K562 treated with DMSO at 1 percent for 24 hours (cell line): ENCODE measurements around the gene CETN2. TPM values are rescaled to one million over a fixed set of nuclear protein-coding genes. Genes with fewer than 3 reads are reported as not detected.

ENCODE experiments used
- total RNA-seq: library from RNA; unstranded; fragments of 300-600 nt; gene quantifications from 2 replicates; pipeline ENCODE4 v1.2.3, GENCODE V29; 2022; ENCODE audit warnings: low read depth; ENCODE audit not compliant: insufficient read depth

Gene CETN2
- total RNA-seq: 12.9 and 16.6 TPM in 2 replicates

DNA sequence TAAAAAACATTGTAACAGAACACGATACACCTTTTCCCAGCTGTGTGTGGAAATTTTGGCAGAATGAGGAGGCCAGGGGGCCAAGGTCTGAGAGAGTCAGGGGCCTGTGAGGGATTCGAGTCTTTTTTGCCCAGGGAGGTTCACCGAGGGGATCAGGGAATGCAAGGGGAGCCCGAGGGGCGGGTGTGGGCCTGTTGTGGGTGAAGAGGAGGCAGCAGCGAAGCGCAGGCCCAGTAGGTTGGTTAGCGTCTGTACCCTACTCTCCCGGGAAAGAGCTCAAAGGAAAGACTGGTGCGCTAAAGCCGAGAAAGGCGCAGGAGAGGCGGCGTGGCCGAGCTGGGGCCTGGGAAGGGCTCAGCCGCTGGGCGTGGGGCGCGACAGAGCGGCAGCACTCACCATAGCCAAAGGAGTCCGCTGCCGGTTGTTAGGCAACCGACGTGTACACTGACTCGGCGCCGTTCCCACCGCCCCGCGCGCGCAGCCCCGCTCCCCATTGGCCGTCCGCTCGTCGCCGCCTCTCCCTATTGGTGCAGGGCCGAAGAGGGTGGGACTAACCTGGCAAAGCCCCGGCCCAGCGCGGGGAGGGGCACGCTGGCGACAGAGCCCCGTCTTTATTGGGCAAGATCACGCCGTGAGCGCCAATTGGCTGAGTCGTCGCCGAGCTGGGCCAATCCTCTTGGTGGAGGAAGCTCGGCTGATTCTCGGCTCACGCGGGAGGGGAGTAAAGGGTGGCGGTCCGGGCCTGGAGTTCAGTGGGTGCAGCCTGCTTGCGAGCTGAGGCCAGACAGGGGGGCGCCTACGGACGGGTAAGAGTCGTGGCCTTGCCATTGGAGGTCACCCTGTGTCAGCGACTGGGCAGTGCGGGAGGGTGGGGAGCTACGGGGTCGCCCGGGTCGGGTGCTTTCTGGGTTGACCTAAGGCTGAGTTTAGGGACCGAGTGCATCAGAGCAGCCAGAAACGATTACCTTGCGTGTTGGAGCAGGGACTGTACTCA is at the start of gene CETN2, which contains the start of gene NSDHL:
TSS of gene CETN2 (minus strand) at position 446 of the 994 bp plus-strand sequence. CDS start at position 399, 47 bp downstream.
TSS of gene NSDHL (plus strand) at position 752 of the 994 bp plus-strand sequence. CDS start 15,262 bp downstream, outside the sequence.

Other genes with a start within 250 kb of the CETN2 start
- 0.52 and 0.60 TPM in 2 replicates for gene GABRQ, start 192.9 kb downstream of the CETN2 start, total RNA-seq
- 167 TPM in 2 replicates for gene MAGEA3, start 132.0 kb downstream of the CETN2 start, total RNA-seq
- not detected in 2 replicates for gene CSAG2, start 121.5 kb downstream of the CETN2 start, total RNA-seq
- gene MAGEA2B, start 116.1 kb downstream of the CETN2 start, total RNA-seq: 26.0 and 39.7 TPM in 2 replicates
- 92.8 and 117 TPM in 2 replicates for gene CSAG1, start 97.0 kb downstream of the CETN2 start, total RNA-seq
- 82.4 and 82.5 TPM in 2 replicates for gene MAGEA12, start 97.0 kb downstream of the CETN2 start, total RNA-seq
- 27.2 and 31.0 TPM in 2 replicates for gene MAGEA2, start 76.9 kb downstream of the CETN2 start, total RNA-seq
- 23.9 and 25.9 TPM in 2 replicates for gene CSAG3, start 71.5 kb downstream of the CETN2 start, total RNA-seq
- gene MAGEA6, start 61.1 kb downstream of the CETN2 start, total RNA-seq: 84.8 and 92.6 TPM in 2 replicates
- gene NSDHL, start 306 bp upstream of the CETN2 start, total RNA-seq: 27.2 and 27.8 TPM in 2 replicates
- 0.12 and 0.32 TPM in 2 replicates for gene ZNF185, start 67.3 kb upstream of the CETN2 start, total RNA-seq
- not detected in 2 replicates for gene PNMA5, start 163.4 kb upstream of the CETN2 start, total RNA-seq
- 0.66 and 1.2 TPM in 2 replicates for gene PNMA3, start 225.7 kb upstream of the CETN2 start, total RNA-seq
- gene PNMA6A, start 241.7 kb upstream of the CETN2 start, total RNA-seq: 13.3 and 16.1 TPM in 2 replicates